GM04503 (cell line): Measurements from ENCODE around the gene TMTC4.

ENCODE experiments used
- DNase-seq: peaks from one replicate; pipeline ENCODE4 v3.0.0-alpha.2; 2012; ENCODE audit warnings: low read depth

TMTC4 gene

GRCh38 chr13:100665403-100665802 lies 9.2 kb downstream of the TMTC4 start:
- no peak for DNase-seq

GRCh38 chr13:100664171-100664900 lies 10.3 kb downstream of the TMTC4 start:
- no peak for DNase-seq

DNA sequence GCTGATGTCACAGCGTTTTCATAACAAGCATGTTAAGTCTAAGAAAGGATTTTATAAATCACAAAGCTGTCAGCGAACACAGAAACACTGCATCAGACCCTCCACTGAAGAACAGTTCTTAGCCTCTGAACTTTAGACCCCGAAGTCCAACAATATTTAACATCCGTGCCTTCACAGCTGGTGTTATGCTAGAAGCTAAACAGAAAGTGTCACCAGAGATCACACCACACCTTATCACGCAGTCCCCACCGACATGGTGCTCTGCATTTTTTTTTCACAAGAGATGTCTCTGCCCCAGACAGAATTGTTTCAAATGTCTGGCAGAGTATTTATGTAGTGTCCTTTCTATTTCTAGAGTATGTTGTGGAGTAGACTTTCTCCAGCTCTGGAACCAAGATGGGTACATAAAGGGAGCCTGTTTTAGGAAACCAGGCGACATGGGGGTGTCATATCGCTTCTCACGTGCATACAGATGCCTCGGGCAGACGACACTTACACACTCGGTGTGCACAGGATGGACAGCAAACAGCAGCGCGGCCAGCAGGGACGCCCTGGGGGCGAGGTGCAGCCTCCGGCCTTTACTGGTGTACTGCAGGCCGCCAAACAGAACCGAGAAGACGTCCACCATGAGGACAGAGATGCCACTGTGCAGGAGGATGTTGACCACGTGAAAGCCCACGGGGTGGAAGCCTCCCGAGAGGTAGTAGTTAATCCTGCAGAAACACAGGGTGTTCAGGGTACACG lies 12.0 kb downstream of the TMTC4 start:
- DNase-seq: no peak

DNA sequence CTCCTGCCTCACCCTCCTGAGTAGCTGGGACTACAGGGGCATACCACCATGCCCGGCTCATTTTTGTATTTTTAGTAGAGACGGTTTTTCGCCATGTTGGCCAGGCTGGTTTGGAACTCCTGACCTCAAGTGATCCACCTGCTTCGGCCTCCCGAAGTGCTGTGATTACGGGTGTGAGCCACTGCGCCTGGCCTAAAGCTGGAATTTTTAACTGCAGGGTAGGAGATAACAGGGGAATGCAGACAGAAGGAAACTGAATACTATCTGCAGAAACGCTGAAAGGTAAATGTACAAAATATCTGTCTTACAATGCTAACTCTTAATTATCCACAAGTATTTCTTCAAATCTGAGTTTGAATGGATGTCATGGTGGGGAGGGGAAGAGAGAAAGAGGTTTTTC lies 13.8 kb downstream of the TMTC4 start:
- DNase-seq: no peak

DNA sequence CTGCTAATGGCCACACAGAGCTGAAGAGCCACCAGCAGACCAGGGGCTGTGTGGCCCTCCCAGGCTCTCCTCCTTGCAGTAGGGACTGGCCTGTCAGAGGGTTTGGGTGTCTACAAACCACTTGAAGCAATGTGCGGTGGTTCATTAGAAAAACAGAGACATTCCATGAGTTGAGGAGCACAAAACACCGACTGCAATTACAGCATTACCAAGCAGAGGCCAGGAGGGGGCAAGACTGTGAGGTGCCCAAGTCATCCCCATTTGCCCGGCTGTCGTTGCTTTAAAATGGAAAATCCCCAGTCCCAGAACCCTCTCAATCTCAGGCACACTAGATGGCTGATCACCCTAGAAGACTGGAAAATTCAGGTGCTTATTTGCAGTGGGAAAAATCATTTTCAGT lies 15.0 kb downstream of the TMTC4 start:
- no peak for DNase-seq

DNA sequence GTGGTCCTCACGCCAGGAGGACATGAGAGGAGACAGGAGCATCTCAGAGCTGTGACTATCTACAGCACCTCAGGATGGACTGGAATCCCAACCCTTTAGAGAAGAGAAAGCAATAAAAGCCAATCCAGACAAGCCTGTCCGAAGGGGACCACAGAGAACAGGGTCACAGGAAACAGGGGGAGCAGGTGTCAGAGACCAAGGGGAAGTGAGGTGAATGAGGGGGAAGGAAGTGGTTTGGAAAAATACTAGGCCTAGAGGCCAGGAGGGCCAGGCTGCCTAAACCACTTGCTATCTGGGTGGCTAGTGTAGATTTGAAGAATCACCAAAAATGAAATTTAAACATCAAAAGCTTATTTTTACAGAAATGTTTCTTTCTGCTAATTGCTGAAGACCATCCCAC lies 16.2 kb downstream of the TMTC4 start:
- DNase-seq: no peak

DNA sequence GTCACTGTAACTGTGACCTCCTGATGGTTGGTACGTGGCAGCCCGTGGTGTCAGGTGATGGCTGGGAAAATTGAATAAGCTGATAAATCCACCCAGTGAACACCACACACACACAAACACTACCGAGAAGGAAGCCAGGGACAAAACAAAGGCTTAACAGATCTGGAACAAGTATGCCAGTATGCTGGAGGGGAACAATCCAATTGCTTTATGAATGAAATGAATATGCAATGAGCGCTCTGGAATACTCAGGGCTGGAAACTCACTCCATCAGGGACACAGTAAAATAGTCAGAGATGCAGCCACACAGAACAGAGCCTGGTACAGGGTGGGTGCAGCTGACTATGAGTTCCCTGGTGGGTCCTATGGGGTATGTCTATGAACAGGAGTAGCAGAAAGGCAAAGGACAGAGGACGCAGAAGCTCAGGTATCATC lies 16.7 kb downstream of the TMTC4 start:
- no peak for DNase-seq

- DNase-seq: no peak
These were observed 22.1 kb downstream of the TMTC4 start for GRCh38 chr13:100652510-100652909.

DNA sequence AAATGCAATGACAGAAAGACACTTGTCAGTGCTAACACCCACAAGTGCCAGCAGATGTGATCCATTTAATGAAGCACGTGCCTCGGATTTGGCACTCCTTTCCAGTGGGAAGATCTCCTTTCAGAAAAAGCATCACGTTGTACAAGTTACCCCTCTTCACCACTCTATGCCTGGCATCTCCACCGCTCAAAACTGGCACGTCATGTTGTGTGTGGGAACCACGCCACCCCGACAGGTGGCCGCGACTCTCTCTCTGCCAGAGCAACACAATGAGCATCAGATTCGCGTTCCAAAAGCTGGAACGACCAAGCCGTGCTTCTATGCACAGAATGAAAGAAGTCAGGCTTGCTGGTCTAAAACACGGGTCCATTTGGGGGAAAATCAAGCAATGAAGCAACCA lies 24.3 kb downstream of the TMTC4 start:
- DNase-seq: no peak

- DNase-seq: no peak
These were observed 26.2 kb downstream of the TMTC4 start for GRCh38 chr13:100648354-100648753.

DNA sequence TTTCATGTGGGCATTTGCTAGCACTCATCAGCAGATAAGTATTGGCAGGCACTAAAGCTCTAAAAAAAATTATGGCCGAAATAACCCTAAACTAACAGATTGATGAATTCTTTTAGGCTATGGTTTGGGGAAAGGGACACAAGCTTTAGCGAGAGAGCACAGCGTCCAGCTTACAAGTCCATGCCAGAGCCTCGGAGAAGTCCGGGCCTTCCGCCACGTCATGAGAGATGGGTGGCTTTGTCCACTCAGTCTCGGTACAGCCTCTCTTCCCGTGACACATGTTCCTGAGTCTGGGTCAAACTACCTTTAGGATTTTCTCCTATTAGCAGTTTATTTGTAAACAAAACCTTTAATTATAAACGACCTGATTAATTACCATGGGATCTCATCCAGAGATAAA lies 27.7 kb downstream of the TMTC4 start:
- no peak for DNase-seq

GRCh38 chr13:100646030-100646673 lies 28.4 kb downstream of the TMTC4 start:
- no peak for DNase-seq

GRCh38 chr13:100645382-100645781 lies 29.2 kb downstream of the TMTC4 start:
- no peak for DNase-seq

GRCh38 chr13:100644371-100644770 lies 30.2 kb downstream of the TMTC4 start:
- no peak for DNase-seq

DNA sequence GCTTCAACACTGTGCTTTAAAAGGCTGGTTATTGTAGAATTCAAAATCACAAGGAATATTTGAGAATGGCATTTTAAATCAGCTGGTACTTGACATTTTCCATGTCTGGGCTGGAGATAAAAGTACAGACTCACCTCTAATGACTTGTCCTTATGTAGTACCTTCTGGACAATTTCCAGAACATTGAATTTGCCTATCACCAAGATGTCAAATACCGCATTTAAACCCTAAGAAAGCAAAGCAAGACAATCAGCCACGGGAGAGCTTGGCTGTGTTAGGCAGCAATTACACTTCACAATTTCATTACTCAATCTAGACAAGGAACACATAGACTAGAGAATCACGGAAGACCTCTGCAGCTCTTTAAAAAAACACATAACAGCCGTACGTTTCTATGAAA lies 36.8 kb downstream of the TMTC4 start:
- DNase-seq: no peak

GRCh38 chr13:100637380-100637779 lies 37.2 kb downstream of the TMTC4 start:
- no peak for DNase-seq

DNA sequence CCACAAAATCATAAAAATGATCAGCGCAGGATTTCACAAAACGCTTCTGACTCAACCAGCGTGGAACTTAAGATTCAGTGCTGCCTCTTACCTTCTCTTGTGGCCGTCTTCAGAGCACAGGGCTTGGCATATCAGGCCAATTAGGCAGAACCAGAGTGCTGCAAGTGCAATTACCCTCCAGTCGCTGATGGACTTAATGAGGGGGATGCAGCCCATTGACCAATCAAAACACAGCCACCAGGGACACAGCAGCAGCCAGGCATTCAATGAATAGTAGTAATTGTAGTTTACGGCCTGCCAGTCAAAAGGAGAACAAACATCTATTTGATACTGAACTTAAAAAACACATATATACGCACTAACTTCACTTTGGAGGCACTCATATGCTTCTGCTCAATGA lies 38.2 kb downstream of the TMTC4 start:
- DNase-seq: no peak

DNA sequence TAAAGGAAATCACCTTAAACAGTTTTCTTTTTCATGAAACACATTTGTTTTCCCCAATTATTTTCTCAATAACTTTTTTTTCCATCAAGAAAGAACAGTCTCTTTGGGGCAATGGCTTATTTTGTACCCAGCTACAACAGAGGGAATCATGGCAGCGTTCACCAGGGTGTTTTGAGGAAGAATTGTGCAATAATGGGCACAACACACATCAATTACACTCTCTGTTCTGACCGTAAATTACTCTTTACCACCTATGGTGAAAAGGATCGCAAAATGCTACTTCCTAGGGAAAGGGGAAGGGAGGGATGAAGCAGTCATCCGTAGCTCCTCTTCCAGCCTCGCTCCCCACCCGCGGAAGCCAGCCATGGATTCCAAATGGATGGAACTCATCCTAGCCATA lies 38.6 kb downstream of the TMTC4 start:
- DNase-seq: no peak

DNA sequence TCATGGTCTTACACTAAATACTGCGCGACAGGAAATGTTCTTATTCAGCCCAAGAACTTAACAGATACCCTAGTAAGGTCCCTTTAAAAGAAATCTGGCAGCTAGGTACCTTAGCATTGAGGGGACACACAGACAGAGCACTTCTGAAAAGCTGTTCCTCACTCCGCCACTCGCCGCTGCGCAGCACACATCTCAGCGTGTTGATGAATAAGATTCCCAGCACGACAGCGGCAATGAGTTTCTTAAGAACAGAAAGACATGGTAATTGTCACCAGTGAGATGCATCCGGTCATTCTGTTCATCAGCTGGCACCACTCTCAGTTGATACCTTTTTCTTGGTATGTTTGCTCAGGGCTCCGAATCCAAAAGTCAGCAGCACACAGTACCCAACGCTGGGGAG lies 39.9 kb downstream of the TMTC4 start:
- no peak for DNase-seq

- peak; percentile 88 for DNase-seq
These were observed 41.1 kb downstream of the TMTC4 start for GRCh38 chr13:100633461-100633860.

DNA sequence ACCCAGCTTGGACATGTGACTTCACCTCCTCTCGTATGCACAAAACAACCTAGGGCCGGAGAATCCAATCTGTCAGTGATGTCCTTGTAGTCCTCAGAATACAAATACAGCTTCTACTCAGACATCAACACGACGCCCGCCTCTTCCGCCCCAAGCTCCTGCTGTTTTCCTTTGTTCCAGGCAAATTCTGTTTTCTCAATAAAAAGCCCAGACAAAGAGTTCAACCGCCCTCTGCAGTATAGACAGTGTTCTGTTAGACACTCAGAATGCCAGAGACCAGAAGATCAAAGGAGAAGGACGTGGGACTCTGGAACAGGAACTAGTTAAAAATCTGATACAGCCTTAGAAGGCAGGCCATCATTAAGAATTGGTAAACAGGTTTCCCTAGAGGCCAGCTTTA lies 44.0 kb downstream of the TMTC4 start:
- DNase-seq: no peak

GRCh38 chr13:100627120-100627519 lies 47.5 kb downstream of the TMTC4 start:
- DNase-seq: no peak

- DNase-seq: no peak
These were observed 49.1 kb downstream of the TMTC4 start for GRCh38 chr13:100625447-100625846.
